HG02973 (cell line): Measurements from ENCODE around the gene DNAJC3.
A peak's percentile ranks its signal among the peaks of the same experiment; 100 is the strongest.
"Not testable (repeated sequence)": the region's sequence is repeated elsewhere in the genome, so short reads cannot be mapped to it uniquely, and the experiment has no call there.

ENCODE experiments used
- ATAC-seq: cut with Tn5 transposase; IDR thresholded peaks from one replicate; pipeline ENCODE4 v1.9.1; 2021; ENCODE audit warnings: moderate library complexity; ENCODE audit not compliant: unreplicated experiment

DNAJC3 gene

DNA sequence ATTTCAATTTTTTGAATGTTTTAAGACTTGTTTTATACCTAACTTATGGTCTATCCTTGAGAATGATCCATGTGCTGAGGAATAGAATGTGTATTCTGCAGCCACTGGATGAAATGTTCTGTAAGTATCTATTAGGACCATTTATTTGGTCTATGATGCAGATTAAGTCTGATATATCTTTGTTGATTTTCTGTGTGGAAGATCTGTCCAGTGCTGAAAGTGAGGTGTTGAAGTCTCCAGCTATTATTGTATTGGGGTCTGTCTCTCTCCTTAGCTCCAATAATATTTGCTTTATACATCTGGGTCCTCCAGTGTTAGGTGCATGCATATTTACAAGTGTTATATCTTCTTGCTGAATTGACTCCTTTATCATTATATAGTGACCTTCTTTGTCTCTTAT, 9.7 kb upstream of the DNAJC3 start:
- ATAC-seq, result not testable (repeated sequence)

DNA sequence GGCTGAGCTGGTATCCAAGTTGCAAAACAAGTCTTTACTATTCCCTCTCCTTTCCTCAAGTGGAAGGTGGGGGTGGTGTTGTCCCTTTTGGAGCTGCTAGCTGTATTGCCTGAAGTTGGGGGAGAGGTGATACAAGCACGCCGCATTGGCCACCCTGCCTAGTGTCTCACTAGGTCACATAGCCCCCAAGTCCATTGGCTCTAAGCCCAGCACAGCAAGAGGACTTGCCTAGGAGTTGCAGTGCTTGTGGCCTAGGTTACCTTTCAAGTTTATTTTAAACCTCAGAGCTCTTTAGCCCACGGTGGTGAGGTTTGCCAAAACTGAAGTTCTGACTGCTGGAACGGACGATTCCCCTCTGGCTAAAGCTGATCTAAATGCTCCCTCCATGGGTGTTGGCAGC, 5.3 kb upstream of the DNAJC3 start:
- ATAC-seq, result no peak

DNA sequence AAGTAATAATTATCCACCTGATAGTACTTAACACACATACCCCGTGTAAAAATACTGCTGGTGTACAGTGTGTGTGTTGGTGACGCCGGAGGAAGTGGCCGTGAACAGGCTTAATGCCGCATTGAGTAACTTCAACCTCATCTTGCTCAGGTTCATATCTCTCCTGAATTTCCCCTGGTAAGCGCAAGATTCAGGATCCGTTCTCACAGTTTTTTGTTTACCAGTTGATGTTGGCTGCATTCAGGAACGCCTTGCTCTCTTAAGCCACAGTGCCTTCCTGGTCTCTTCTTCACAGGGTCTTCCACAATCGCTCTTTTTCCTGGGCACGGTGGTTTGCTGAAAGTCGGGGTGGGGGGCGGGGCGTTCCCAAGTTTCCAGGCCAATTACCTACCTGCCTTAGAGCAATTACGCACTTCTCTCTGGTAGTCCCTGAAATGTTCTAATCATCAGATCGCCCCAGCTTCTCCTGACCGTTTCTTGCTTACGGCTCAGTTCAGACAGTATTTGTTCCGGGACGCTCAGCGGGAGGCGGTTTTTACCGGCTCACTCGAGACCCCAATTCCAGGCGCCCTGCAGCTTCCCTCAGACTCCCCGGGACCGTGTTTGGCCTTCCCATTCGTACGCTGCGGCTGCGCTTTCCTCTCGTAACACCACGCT, 706 bp upstream of the DNAJC3 start:
- ATAC-seq, result peak; percentile 13

DNA sequence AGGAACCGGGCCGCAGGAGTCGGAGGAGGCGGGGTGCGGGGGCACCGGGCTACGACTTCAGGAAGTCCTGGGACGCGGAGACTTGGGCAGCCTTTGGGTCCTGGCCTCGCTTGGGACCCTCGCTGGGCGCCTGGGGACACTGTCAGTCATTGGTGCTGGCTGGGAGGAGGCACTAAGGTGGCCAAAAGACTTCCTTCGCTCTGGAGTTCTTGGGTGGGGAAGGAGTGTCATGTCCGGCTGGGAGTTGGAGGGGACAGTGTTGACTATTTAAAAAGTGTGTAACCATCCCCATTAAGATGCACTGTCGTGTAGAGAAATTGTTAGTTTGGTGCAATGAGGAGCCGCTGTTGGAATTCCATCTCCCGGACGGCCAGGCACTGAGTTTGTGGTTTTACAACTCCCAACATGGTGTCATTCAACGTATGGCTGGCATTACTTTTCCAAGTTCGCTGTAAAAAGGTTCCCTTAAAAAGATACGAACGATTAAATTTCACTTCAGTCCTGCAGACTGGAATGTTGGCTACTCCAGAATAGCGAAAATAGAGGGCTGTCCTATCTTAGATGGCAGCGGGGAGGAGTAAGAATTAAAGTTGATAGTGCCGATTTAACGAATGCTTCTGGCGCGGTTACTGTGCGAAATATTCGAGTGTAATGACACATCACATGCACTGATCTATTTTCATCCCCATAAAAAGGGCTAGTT, 776 bp downstream of the DNAJC3 start:
- no peak for ATAC-seq

DNA sequence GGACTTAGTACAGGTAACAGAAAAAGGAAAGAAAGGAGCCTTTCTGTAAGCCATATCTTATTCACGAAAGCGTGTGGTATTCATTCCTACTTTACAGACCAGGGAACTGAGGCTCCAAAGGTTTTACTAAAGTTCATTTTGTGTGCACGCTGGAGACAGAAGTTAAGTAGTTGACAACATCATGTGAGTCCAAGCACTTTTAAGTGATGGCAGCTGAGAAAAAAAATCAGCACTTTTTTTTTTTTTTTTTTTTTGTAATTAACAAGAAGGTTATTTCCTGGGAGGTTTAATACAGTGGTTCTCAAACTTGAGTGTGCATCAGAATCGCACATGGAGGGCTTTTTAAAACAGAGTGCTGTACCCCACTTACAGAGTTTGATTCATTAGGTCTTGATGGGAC, 2.0 kb downstream of the DNAJC3 start:
- no peak for ATAC-seq

DNA sequence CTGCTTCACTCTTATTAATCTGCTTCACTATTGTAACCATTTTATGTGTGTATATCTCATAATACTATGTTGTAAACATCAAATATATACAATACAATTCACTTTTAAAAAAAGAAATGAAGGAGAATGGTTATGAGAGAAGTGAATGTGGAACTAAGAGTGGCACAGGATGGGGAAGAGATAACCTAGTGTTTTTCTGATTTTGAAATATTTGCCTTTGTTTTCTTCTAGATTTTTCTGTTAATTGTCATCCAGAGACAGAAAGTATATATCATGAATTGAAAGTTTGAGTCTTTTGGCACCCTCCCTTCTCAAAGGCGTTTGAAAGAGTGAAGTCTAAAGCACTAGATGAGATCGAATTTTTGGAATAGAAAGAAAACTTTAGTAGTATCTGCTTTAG, 2.8 kb downstream of the DNAJC3 start:
- no peak for ATAC-seq

DNA sequence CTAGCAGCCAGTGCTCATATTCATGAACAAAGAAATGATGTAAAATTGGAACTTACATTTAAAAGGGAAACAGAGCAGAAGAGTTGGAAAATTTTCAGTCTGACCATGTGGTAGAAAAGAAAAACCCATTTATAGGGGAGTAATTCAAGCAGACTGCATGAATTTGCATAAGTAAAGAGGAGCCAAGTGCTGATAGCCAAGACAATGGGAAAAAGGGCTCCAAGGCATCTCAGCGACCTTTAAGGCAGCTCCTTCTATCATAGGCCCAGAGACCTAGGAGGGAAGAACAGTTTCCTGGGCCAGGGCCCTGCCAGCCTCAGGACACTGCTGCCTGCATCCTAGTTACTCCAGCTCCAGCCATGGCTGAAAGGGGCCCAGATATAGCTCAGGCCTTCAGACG, 7.5 kb downstream of the DNAJC3 start:
- ATAC-seq, result no peak

DNA sequence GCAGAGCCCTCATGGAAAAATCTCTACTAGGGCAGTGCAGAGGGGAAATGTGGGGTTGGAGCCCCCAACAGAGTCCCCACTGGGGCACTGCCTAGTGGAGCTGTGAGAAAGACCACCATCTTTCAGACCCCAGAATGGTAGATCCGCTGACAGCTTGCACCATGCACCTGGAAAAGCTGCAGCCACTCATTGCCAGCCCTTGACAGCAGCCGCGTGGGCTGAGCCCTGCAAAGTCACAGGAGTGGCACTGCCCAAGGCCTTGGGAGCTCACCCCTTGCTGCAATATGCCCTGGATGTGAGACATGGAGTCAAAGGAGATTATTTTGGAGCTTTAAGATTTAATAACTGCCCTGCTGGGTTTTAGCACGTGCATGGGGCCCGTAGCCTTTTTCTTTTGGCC, 8.0 kb downstream of the DNAJC3 start:
- not testable (repeated sequence) for ATAC-seq

DNA sequence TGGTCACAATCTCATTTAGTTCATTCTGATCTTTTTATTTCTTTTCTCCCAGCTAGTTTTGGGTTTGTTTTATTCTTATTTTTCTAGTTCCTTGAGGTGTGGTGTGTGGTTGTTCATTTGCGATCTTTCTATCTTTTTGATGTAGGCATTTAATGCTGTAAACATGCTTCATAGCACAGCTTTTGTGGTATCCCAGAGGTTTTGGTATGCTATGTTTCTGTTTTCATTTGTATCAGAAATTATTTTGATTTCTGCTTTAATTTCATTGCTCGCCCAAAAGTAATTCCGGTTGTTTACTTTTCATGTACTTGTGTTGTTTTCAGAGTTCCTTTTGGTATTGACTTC, 12.6 kb downstream of the DNAJC3 start:
- ATAC-seq, result no peak

DNA sequence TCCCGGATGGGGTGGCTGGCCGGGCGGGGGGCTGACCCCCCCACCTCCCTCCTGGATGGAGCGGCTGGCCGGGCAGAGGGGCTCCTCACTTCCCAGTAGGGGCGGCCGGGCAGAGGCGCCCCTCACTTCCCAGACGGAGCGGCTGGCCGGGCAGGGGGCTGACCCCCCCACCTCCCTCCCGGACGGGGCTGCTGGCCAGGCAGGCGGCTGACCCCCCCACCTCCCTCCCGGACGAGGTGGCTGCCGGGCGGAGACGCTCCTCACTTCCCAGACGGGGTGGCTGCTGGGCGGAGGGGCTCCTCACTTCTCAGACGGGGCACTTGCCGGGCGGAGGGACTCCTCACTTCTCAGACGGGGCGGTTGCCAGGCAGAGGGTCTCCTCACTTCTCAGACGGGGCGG, 14.0 kb downstream of the DNAJC3 start:
- not testable (repeated sequence) for ATAC-seq

DNA sequence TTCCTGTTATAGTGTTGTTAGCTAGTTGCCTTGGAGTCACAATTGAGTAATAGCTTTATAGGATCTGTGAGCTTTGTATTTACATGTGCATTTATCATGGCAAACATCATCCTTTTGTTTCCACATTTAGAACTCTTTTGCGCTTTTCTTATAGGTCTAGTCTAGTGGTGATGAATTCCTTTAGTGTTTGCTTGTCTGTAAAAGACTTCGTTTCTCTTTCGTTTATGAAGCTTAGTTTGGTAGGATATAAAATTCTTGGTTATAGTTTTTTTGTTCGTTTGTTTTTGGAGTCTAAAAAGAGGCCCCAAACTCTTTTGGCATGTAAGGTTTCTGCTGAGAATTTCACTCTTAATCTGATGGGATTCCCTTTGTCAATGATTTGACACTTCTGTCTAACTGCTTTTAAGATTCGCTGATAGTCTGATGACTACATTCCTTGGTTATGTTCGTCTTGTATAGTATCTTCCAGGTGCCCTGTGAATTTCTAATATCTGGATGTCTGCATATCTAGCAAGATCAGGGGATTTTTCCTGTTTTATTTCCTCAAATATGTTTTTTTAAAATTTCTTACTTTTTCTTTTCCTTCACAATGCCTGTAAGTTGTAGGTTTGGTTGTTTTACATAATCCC, 20.2 kb downstream of the DNAJC3 start:
- ATAC-seq, result no peak

DNA sequence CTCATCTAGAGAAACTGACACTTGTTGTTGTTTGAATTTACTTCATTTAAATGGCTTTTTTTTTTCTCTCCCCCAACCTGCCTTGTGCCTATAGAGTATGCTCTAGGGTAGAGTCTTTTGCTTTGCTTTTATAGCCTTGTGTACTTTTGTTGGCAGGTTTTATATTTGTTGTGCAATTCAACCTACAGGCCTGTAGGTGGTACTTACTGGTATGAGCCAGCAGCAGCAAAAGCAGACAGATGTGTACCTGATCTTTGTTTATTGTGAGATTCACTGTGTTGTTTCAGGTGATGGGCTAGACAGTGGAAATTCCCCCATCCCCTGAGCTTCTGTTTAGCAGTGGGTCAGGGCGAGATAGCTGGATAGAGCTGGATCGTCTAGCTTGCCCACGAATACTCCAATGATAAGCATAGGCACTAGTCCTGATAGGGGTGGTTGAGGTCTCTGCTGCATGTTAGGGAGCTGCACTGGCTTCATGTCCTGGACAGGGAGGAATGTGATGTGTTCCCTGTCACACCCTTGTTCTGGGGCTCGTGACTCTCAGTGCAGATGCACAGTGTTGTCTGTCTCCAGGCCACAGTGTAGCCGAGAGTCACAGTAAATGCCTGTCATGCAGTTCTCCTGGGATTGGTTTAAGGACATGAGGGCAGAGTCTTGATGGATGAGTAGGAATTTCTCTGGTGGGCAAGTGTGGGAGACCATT, 21.3 kb downstream of the DNAJC3 start:
- no peak for ATAC-seq

DNA sequence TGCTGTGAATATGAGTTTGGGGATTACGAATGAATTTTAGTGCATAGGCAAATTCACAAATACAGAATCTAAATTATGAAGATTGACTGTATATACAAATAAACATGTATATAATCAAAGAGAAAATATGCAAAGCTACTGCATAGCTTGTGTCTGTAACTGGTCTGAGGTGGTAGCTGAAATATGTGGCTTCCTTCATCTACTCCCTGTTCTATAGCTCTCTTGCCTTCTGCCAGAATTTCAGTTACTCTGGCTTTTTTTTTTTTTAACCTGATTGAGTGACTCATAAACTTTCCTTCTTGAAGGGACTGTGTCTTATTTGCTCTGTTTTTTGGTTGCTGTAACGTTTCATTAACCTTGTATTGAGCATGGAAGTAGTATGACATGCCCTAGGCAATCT, 26.6 kb downstream of the DNAJC3 start:
- no peak for ATAC-seq

DNA sequence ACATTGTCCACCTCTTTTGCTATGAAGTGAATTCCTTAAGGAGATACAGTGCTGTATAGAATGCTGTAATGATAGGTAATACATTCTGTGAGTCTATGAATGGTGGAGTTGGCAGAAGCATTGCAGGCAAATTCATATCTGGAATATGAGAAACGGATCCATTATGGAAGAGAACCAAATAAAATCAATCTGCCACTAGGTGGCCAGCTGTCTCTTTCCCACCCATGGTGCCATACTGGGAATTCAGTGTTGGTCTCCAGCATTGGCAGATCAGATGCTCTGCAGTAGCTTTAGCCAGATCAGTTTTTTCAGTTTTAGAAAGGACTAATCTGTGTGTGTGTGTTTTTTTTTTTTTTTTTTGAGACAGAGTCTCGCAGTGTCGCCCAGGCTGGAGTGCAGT, 27.6 kb downstream of the DNAJC3 start:
- no peak for ATAC-seq

DNA sequence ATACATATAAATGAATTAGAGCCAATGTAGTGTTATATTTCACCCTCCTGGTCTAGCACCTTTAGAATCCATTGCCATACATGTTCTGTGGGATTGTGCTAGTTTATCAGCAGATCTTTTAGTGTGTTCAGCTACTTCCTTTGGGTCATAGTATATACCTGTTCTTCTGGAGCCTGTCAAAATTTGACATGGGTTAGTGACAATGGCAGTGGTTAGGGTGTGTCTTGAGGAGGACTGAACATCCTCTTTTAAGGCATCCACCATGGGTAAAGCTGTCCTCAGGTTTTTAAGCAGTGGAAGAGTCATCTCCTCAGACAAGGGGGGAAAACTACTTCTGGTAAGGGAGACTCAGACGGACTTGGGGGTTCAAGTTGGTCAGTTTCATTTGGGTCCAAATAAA, 29.4 kb downstream of the DNAJC3 start:
- ATAC-seq, result no peak

DNA sequence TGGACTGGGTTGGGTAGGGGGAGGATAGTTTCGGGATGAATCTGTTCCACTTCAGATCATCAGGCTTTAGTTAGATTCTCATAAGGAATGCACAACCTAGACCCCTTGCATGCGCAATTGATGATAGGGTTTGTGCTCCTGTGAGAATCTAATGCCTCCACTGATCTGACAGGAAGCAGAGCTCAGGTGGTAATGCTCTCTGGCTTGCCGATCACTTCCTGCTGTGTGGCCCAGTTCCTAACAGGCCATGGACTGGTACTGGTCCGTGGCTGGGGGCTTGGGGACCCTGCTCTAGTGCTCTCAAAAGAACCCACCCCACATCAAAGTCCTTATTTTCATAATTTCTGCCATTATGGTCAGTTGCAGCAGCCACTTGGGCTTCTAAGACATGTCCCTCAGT, 30.1 kb downstream of the DNAJC3 start:
- ATAC-seq, result no peak

DNA sequence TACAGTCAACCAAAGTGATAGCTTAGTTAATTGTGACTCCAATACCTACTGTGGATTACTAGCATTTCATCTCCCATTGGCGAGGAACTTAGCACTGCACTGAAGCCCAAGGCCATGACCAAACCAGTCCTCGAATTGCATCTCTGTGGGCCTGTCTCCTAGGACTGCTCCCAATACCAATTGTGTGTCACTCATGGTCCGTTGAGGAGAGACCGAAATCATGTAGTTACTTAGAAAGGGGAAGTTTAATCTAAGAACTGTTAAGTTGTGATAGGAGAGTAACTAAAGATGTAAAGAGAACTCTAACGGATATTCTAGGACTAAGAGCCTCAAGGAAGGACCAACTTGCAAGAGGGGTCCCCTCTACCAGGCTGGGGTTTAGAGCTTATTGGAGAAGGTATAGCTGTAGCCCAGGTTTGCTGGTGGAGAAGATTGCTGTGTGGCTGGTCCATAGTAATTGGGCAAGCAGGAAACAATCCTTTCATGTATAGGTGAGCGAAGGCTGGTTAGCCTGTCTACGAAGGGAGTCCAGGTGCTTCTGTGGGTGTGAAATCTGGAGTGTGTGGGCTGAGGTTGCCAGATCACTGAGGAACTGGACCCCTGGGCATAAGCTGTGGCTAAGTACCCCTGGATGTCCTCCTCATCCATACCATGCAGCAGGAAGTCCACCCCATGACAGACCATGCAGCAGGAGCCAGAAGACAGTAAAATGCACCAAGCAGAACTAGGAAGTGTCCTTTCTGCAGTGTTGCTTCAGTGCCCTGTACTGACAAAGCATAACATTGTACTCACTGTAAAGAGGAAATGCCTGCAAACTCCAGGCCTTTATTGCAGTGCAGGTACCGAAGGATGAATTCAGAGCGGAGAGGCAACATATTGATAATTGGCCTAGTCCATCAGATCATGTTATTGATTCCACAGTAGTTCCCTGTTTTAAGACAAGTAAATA, 30.8 kb downstream of the DNAJC3 start:
- ATAC-seq, result no peak

DNA sequence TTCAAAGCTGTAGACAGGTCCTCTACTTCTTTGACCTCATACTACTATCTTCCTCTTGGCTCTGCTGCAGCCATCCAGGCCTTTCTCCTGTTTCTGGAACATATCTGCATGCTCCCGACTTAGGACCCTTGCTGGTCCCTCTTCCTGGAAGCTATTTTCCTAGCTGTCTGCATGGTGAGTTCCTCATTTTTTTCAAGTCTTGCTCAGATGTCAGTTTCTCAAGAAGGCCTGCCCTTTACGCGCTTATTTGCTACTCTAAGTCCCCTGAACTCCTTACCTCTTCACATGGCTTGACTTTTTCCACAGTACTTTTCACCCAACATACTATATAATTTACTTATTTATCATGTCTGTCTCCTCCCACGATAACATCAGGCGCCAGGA, 31.4 kb downstream of the DNAJC3 start:
- no peak for ATAC-seq

DNA sequence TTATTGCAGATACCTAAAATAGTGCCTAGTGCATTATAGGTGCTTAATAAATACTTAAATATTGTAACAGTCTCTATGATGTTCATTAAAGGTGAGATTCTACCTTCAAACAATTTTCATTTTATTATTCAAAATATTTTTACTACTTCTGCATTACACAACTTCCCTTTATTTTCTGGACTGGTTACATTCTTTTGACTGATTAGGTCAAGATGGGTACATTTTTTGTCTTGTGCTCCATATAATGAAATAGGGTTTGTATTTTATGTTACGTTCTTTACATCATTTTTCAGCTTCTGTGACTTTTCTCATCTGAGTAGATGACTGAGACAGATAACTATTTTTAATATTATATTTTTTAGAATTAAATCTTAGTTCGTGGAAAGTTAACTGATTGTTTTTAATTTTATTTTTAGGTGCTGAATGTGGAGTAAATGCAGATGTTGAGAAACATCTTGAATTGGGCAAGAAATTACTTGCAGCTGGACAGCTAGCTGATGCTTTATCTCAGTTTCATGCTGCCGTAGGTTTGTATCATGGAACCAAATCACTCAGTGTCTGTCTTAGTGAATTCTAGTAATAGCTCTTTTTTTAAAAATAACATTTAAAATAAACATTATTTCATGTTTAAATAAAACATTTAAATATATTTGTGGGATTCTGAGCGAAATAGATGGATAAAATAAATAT, 32.0 kb downstream of the DNAJC3 start:
- ATAC-seq, result no peak

DNA sequence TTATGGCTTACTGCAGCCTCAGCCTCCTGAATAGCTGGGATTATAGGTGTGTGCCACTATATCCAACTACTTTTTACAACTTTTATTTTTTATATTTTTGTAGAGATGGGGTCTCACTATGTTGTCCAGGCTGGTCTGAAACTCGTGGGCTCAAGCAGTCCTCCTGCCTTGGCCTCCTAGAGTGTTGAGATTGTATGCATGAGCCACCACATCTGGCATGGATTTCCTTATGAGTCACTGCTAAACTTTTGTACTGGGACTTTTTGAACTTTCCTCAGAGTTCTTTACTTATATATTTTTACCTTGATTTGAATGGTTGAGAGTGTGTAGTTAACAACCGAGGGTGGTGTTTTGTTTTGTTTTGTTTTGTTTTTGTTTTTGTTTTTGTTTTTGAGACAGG, 33.4 kb downstream of the DNAJC3 start:
- ATAC-seq, result no peak
